Lung (tissue), 12 donors: ENCODE results near the gene ZKSCAN5. TPM values are rescaled to one million over a fixed set of nuclear protein-coding genes. Genes with fewer than 3 reads are reported as not detected.

ENCODE experiments used
- ATAC-seq: fragments of 200-7000 bp; cut with Tn5 transposase; one replicate; pipeline ENCODE4 v1.9.1; 2020; ENCODE audit warnings: moderate number of reproducible peaks; ENCODE audit not compliant: insufficient read depth, low FRiP score
- DNase-seq, 3 donors: peaks; one replicate each; pipeline ENCODE4 v3.0.0-alpha.2; 2013 to 2017
- H3K27ac ChIP-seq, 2 donors: one replicate each; pipeline ENCODE4 v1.5.1; 2013; ENCODE audit warnings: mild to moderate bottlenecking in 2 of 2, moderate library complexity in 2 of 2, control low read depth in 1 of 2, inconsistent platforms in 1 of 2, low read depth in 1 of 2, low read length in 1 of 2
- H3K27me3 ChIP-seq, 3 donors: one replicate each; pipeline ENCODE4 v1.5.1; 2013; ENCODE audit warnings: low read length in 2 of 3; ENCODE audit not compliant: control insufficient read depth in 3 of 3, insufficient read depth in 3 of 3
- H3K36me3 ChIP-seq, 4 donors: one replicate each; pipeline ENCODE4 v1.5.1; 2013; ENCODE audit warnings: low read length in 4 of 4, mild to moderate bottlenecking in 1 of 4, moderate library complexity in 1 of 4; ENCODE audit not compliant: control insufficient read depth in 4 of 4, insufficient read depth in 4 of 4
- H3K4me1 ChIP-seq, 5 donors: one replicate each; pipeline ENCODE4 v1.5.1; 2013; ENCODE audit warnings: low read length in 5 of 5, mild to moderate bottlenecking in 2 of 5, moderate library complexity in 1 of 5; ENCODE audit not compliant: control insufficient read depth in 5 of 5, insufficient read depth in 5 of 5
- H3K4me3 ChIP-seq: one replicate; pipeline ENCODE4 v1.5.1; 2013; ENCODE audit warnings: mild to moderate bottlenecking, control low read depth, moderate library complexity
- H3K9ac ChIP-seq, 2 donors: one replicate each; pipeline ENCODE4 v1.5.1; 2013; ENCODE audit warnings: low read length in 2 of 2, control low read depth in 1 of 2; ENCODE audit not compliant: insufficient read depth in 1 of 2
- H3K9me3 ChIP-seq, 4 donors: one replicate each; pipeline ENCODE4 v1.5.1; 2013; ENCODE audit warnings: low read length in 3 of 4, mild to moderate bottlenecking in 1 of 4, moderate library complexity in 1 of 4; ENCODE audit not compliant: control insufficient read depth in 4 of 4, insufficient read depth in 3 of 4
- CTCF ChIP-seq: IDR thresholded peaks from 2 replicates; pipeline ENCODE4 v1.5.1; 2012; ENCODE audit warnings: mild to moderate bottlenecking; ENCODE audit errors: control extremely low read depth, extremely low read depth
- whole genome bisulfite sequencing, 2 donors: extraction: QIAGEN DNeasy Blood & Tissue Kit; methylation state at CpG; one replicate each; pipeline ENCODE4 v1.1.7; 2013; 5-methylcytosine and 5-hydroxymethylcytosine counted together
- polyA plus RNA-seq, 2 donors: library from polyadenylated mRNA; stranded (reverse); fragments of 200-250 nt; gene quantifications; one replicate each; pipeline ENCODE4 v1.2.1, GENCODE V29; 2013
- total RNA-seq, 2 donors: library from RNA; depleted of rRNA in 1 of 2; stranded (reverse); fragments of >200 nt in 1 of 2; gene quantifications; one replicate each; pipeline ENCODE4 v1.2.1, GENCODE V29; 2014 to 2021
- donor health status: control.
- donor health status: control.
- donor health status: Bipolar disorder and iron deficiency.
- donor health status: healthy.
- donor health status: DM: yes; HTN: yes; CAD: no.

The ZKSCAN5 gene
- total and polyA plus RNA-seq, 4 donors = 3.1 to 9.7 (median 6.2) TPM

- Histone ChIP-seq H3K9ac (no peak overlapping the region), H3K36me3 (peaks cover 0 to 5% (median 0%) of the 10 kb centered on the region in 4 donors), H3K27ac (no peak overlapping the region), H3K4me1 (no peaks in the 10 kb centered on the region), H3K9me3 (peaks cover 4 to 29% (median 8%) of the 10 kb centered on the region in 4 donors), H3K27me3 (no peaks in the 10 kb centered on the region), H3K4me3 (no peak overlapping the region)
- no peak for ATAC-seq
- WGBS, 2 donors = 75 to 78% methylated on average over 7 of the region's 7 CpGs
- no peak for DNase-seq
- TF ChIP-seq CTCF = no peak
Observed at GRCh38 chr7:99539213-99539811, 34.9 kb downstream of the ZKSCAN5 start.

DNA sequence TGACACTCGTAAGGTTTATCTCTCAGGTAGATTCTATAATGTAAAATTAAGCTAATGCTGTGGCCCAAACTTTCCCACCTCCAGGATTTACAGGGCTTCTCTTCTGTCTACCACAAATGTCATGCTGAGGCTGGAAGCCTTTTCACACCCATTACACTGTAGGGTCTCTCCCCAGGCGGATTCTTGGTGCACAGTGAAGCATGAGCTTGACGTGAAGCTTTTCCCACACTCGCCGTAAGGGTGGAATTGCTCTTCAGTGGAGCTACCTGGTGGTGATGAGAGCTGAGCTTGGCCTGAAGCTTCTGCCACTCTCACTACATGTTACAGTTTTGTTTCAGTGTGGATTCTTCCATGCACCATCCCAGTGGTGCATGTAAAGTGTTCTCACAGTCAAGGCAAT is 36.1 kb downstream of the ZKSCAN5 start:
- ATAC-seq = no peak
- peaks cover 4 to 29% (median 9%) of the 10 kb centered on the region in 4 donors for H3K9me3 ChIP-seq

DNA sequence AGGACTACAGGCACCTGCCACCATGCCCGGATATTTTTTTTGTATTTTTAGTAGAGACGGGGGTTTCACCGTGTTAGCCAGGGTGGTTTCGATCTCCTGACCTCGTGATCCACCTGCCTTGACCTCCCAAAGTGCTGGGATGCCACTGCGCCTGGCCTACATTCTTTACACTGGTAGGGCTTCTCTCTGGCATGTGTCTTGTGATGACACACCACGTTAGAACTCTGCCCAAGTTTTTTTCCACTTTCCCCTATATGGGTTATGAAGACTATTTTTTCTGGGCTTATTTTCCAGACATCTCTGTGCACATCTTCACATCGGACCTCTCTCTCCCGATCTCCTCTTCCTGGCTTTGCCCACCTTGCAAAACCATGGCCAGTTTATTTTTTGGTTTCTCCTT is 36.8 kb downstream of the ZKSCAN5 start:
- WGBS, 2 donors = 89 to 95% methylated on average over 9 of the region's 9 CpGs
- Histone ChIP-seq H3K27ac (no peak overlapping the region), H3K27me3 (no peaks in the 10 kb centered on the region), H3K36me3 (peaks cover 0 to 5% (median 0%) of the 10 kb centered on the region in 4 donors), H3K4me3 (no peak overlapping the region), H3K9ac (no peak overlapping the region), H3K9me3 (peaks cover 4 to 29% (median 9%) of the 10 kb centered on the region in 4 donors), H3K4me1 (no peaks in the 10 kb centered on the region)
- no peak for ATAC-seq
- no peak for DNase-seq
- TF ChIP-seq CTCF = no peak

More for the DNA sequence above, 36.1 kb downstream of the ZKSCAN5 start:
- no peak for TF ChIP-seq CTCF
- Histone ChIP-seq H3K9ac (no peak overlapping the region), H3K4me1 (no peaks in the 10 kb centered on the region), H3K27me3 (no peaks in the 10 kb centered on the region), H3K4me3 (no peak overlapping the region), H3K36me3 (peaks cover 0 to 5% (median 0%) of the 10 kb centered on the region in 4 donors), H3K27ac (no peak overlapping the region)
- DNase-seq = no peak
- 93% methylated on average over 5 of the region's 5 CpGs for WGBS, 2 donors
